Adipocyte (in vitro differentiated cells): ENCODE measurements around the gene JPT1.

Experiments used
- DNase-seq: peaks from one replicate; pipeline ENCODE4 v3.0.0-alpha.2; 2015; ENCODE audit warnings: low read depth
- H3K27me3 ChIP-seq: replicated peaks from 2 replicates; pipeline ENCODE4 v1.7.0; 2013; ENCODE audit warnings: mild to moderate bottlenecking, low read length, moderate library complexity; ENCODE audit not compliant: control insufficient read depth, insufficient read depth
- H3K36me3 ChIP-seq: 2 replicates; pipeline ENCODE4 v1.7.0; 2013; ENCODE audit warnings: low read length, mild to moderate bottlenecking, moderate library complexity; ENCODE audit not compliant: control insufficient read depth, insufficient read depth, severe bottlenecking
- H3K4me1 ChIP-seq: 2 replicates; pipeline ENCODE4 v1.7.0; 2013; ENCODE audit warnings: mild to moderate bottlenecking, low read length, moderate library complexity; ENCODE audit not compliant: control insufficient read depth, insufficient read depth
- H3K4me3 ChIP-seq: 2 replicates; pipeline ENCODE4 v1.7.0; 2013; ENCODE audit warnings: mild to moderate bottlenecking, low read length, moderate library complexity
- H3K9ac ChIP-seq: 2 replicates; pipeline ENCODE4 v1.7.0; 2013; ENCODE audit warnings: mild to moderate bottlenecking, low read length, moderate library complexity
- H3K9me3 ChIP-seq: 2 replicates; pipeline ENCODE4 v1.7.0; 2013; ENCODE audit warnings: mild to moderate bottlenecking, low read length, moderate library complexity; ENCODE audit not compliant: control insufficient read depth

JPT1 gene

DNA sequence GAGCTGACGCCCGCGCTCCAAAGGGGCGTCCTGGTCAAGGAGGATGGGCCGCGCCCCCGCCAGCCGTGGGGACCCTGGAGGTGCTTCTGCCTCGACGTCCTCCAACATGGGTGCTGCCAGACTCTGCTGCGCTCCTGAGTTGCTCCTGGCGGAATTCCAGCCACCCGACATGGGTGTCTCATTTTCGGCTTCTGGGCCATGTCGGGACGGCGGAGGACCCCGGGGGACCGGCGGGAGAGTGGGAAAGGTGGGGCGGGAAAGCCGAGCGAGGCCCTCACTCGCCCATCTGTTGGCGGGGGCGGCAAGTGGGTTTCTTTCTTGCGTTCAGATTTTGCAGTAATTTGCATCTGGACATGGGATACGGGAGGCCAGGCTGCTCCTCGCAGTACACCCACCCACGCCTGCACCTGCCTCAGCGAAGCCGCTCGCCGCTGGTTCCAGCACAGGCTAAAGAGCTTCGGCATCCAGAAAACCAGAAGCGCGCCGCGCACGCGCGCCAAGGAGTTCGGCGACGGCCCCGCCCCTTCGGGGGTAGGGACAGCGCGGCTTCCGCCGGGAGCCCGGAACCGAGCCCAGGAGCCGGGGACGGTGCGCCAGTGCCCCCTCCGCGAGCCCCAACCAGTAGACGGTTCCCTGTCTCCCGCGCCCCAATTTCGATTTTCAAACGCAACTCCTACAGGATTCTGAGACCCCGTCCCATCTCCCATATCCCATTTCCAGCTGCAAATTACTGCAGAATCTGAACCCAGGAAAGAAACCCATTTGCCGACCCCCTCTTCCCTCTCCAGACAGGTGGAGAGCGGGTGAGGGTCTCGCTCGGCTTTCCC lies 44.7 kb downstream of the JPT1 start, which contains the start of gene ARMC7:
ARMC7 (plus strand) TSS at position 563 of the 827 bp plus-strand sequence. CDS start 320 bp downstream, outside the sequence.
- peak; percentile 94 for DNase-seq
- H3K4me1 ChIP-seq, result peaks cover 16% of the 10 kb centered on the region
- H3K9ac ChIP-seq, result peak within 1 kb of the TSS; percentile 90
- H3K9me3 ChIP-seq, result no peaks in the 10 kb centered on the region
- H3K36me3 ChIP-seq, result no peaks in the 10 kb centered on the region
- H3K27me3 ChIP-seq, result no peaks in the 10 kb centered on the region
- peak within 1 kb of the TSS; percentile 94 for H3K4me3 ChIP-seq

GRCh38 chr17:75109046-75109406 lies 45.3 kb downstream of the JPT1 start:
- Histone ChIP-seq H3K9ac (peak overlapping the region; percentile 90), H3K4me3 (peak overlapping the region; percentile 94), H3K36me3 (no peaks in the 10 kb centered on the region), H3K27me3 (no peaks in the 10 kb centered on the region), H3K4me1 (peaks cover 11% of the 10 kb centered on the region), H3K9me3 (no peaks in the 10 kb centered on the region)
- DNase-seq, result no peak

- Histone ChIP-seq H3K9ac (no peak overlapping the region), H3K4me3 (no peak overlapping the region), H3K27me3 (no peaks in the 10 kb centered on the region), H3K36me3 (no peaks in the 10 kb centered on the region), H3K4me1 (peaks cover 11% of the 10 kb centered on the region), H3K9me3 (no peaks in the 10 kb centered on the region)
- DNase-seq, result no peak
Measured at GRCh38 chr17:75108193-75108592, 46.1 kb downstream of the JPT1 start.

- H3K36me3 ChIP-seq, result peaks cover 3% of the 10 kb centered on the region
- H3K27me3 ChIP-seq, result no peaks in the 10 kb centered on the region
- no peak overlapping the region for H3K4me3 ChIP-seq
- peaks cover 6% of the 10 kb centered on the region for H3K4me1 ChIP-seq
- no peaks in the 10 kb centered on the region for H3K9me3 ChIP-seq
- peak; percentile 51 for DNase-seq
- no peak overlapping the region for H3K9ac ChIP-seq
Measured at GRCh38 chr17:75105126-75106080, 48.9 kb downstream of the JPT1 start.

GRCh38 chr17:75103601-75104554 lies 50.4 kb downstream of the JPT1 start:
- Histone ChIP-seq H3K36me3 (peaks cover 11% of the 10 kb centered on the region), H3K27me3 (no peaks in the 10 kb centered on the region), H3K4me3 (no peak overlapping the region), H3K9me3 (no peaks in the 10 kb centered on the region), H3K9ac (no peak overlapping the region), H3K4me1 (no peaks in the 10 kb centered on the region)
- no peak for DNase-seq

DNA sequence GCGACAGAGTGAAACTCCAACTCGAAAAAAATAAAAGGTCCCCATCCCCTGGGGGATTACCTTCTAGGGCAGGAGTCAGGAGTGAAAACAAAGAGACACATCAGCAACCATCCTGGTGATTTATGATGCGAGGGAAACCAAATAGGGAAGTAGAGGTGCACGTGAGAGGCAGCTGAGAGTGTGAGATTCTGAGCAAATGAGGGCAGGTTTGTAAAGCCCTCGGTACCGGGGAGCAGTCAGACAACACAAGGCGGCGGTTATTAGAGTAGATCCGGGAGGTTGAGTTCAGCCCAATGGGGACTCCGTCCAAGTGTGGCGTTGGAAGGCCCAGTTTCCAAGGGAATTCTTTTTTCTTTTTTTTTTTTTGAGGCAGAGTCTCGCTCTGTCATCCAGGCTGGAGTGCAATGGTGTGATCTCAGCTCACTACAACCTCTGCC lies 51.9 kb downstream of the JPT1 start:
- Histone ChIP-seq H3K9ac (no peak overlapping the region), H3K4me1 (no peaks in the 10 kb centered on the region), H3K4me3 (no peak overlapping the region), H3K27me3 (no peaks in the 10 kb centered on the region), H3K9me3 (no peaks in the 10 kb centered on the region), H3K36me3 (peaks cover 11% of the 10 kb centered on the region)
- no peak for DNase-seq

DNA sequence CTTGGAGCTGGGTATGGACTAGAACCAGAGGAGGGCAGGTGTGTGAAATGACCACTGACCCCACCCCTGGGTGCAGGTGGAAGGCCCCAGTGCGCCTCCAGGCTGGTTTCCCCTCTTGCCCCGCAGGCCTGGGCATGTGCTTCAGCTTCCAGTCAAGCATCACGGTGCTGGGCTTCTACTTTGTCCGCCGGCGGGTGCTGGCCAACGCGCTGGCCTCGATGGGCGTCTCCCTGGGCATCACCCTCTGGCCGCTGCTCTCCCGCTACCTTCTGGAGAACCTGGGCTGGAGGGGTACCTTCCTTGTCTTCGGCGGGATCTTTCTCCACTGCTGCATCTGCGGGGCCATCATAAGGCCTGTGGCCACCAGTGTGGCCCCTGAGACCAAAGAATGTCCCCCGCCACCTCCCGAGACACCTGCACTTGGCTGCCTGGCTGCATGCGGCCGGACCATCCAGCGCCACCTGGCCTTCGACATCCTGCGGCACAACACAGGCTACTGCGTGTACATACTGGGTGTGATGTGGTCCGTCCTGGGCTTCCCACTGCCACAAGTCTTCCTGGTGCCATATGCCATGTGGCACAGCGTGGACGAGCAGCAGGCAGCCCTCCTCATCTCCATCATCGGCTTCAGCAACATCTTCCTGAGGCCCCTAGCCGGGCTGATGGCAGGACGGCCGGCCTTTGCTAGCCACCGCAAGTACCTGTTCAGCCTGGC lies 54.3 kb downstream of the JPT1 start:
- no peak overlapping the region for H3K4me3 ChIP-seq
- H3K36me3 ChIP-seq, result peaks cover 11% of the 10 kb centered on the region
- no peaks in the 10 kb centered on the region for H3K9me3 ChIP-seq
- peaks cover 5% of the 10 kb centered on the region for H3K4me1 ChIP-seq
- DNase-seq, result no peak
- no peak overlapping the region for H3K9ac ChIP-seq
- no peaks in the 10 kb centered on the region for H3K27me3 ChIP-seq

- no peak overlapping the region for H3K9ac ChIP-seq
- H3K27me3 ChIP-seq, result no peaks in the 10 kb centered on the region
- H3K4me3 ChIP-seq, result no peak overlapping the region
- H3K9me3 ChIP-seq, result no peaks in the 10 kb centered on the region
- peaks cover 5% of the 10 kb centered on the region for H3K4me1 ChIP-seq
- peaks cover 11% of the 10 kb centered on the region for H3K36me3 ChIP-seq
- no peak for DNase-seq
Measured at GRCh38 chr17:75098861-75099260, 55.5 kb downstream of the JPT1 start.

GRCh38 chr17:75097865-75098264 lies 56.4 kb downstream of the JPT1 start:
- H3K9ac ChIP-seq, result no peak overlapping the region
- H3K27me3 ChIP-seq, result no peaks in the 10 kb centered on the region
- peaks cover 12% of the 10 kb centered on the region for H3K4me1 ChIP-seq
- DNase-seq, result no peak
- no peaks in the 10 kb centered on the region for H3K9me3 ChIP-seq
- peaks cover 11% of the 10 kb centered on the region for H3K36me3 ChIP-seq
- H3K4me3 ChIP-seq, result no peak overlapping the region

- peak; percentile 65 for DNase-seq
- Histone ChIP-seq H3K9me3 (no peaks in the 10 kb centered on the region), H3K4me1 (peaks cover 25% of the 10 kb centered on the region), H3K4me3 (no peak overlapping the region), H3K9ac (no peak overlapping the region), H3K36me3 (peaks cover 11% of the 10 kb centered on the region), H3K27me3 (no peaks in the 10 kb centered on the region)
Measured at GRCh38 chr17:75096082-75096625, 58.2 kb downstream of the JPT1 start.
